Measurements from ENCODE around the gene SOX10. TPM values are rescaled to one million over a fixed set of nuclear protein-coding genes. Genes with fewer than 3 reads are reported as not detected.
A peak's percentile ranks its signal among the peaks of the same experiment; 100 is the strongest.
"Not testable (repeated sequence)": the region's sequence is repeated elsewhere in the genome, so short reads cannot be mapped to it uniquely, and the experiment has no call there.

Gene SOX10
- total RNA-seq, 2 donors from 2014 or later = not detected

GRCh38 chr22:37970864-37971263, 13.5 kb downstream of the SOX10 start:
- Mint-ChIP-seq H3K4me1 (ENCODE audit: low read depth in 2 of 2) (peaks cover 0 to 12% of the 10 kb centered on the region in 2 donors), H3K4me3 (no peak overlapping the region), H3K36me3 (no peaks in the 10 kb centered on the region), H3K9me3 (no peaks in the 10 kb centered on the region), H3K27me3 (no peaks in the 10 kb centered on the region), H3K27ac (no peak overlapping the region)
- ATAC-seq (no peak), DNase-seq (ENCODE audit: low spot score) (no peak)

DNA sequence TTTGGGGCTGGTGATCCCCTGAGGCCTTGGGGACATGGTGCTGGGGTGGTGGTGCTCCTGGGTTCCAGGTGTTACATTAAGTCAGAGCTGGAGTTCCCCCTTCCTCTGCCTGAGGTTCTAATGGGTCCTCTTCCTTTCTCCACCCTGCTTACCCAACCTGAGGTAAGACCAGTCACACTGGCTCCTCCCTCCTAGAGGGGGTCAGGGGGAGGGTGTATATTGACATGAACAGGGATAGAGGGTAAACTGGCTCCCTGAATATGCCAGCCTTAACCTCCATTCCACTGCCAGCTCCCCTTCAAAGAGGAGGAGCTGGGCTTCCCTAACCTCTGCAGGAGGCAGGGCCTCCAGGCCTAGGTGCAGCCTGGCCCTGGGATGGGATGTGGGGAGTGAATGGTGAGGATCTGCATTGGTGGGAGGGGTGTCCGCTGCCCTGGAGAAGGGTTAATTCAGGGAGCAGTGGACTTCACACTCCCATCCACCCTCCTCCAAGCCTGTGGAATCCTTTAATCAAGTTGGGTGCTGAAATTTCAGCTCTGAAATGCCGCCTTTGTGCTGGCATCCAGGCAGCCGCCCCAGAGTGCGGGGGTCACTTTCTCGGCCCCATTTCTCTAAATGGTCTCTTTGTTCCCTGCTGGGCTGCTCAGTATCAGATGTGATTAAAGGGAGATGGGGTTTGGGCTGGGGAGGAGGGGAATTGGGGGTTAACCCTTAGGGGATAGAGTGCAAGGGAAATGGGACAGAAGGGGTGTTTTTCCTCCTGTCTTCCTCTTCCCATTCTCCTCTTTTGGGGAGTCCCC, 15.7 kb downstream of the SOX10 start:
- Mint-ChIP-seq H3K4me1 (ENCODE audit: low read depth in 2 of 2) (peaks cover 0 to 14% of the 10 kb centered on the region in 2 donors), H3K36me3 (no peaks in the 10 kb centered on the region), H3K9me3 (no peaks in the 10 kb centered on the region), H3K27me3 (no peaks in the 10 kb centered on the region), H3K4me3 (no peak overlapping the region), H3K27ac (no peak overlapping the region)
- DNase-seq (ENCODE audit: low spot score) (no peak), ATAC-seq (no peak)

DNA sequence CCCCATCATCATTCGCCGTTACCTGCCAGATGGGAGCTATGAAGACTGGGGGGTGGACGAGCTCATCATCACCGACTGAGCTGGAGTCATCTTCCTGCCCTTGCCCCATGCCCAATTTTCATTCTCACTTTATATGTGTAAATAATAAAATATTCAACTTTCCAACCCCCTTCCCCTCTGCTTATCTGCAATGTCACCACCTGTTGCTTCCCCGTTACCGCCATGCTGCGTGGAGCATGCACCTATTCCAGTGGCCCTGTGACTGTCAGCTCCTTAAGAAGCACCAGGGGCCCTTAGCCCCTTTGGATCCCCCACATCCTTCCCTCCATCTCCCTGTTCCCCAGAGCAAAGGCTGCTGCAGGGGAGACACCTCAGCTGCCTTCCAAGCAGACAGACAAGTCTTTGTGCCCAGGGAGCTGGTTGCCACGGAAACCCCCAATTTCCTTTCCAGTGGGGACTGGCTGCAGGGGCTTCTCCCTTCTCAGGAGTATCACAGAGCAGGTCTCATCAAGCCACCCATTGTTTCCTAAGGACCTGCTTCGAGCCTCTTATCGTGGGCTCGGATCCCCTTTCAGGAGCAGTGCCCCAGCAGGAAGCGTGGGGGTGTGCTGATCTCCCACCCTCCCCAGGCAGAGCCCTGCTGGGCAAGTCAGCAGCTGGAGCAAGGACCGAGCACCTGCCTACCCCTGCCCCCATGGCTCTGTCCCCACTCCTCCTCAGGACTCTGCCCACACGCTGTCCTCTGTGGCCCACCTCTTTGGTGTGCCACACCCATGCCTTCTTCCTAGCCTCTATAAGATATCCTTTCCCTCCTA, 16.5 kb downstream of the SOX10 start:
- ATAC-seq = no peak
- peaks cover 0 to 14% of the 10 kb centered on the region in 2 donors for H3K4me1 Mint-ChIP-seq (ENCODE audit: low read depth in 2 of 2)
- no peaks in the 10 kb centered on the region for H3K36me3 Mint-ChIP-seq
- H3K27me3 Mint-ChIP-seq = no peaks in the 10 kb centered on the region
- no peak overlapping the region for H3K27ac Mint-ChIP-seq
- H3K9me3 Mint-ChIP-seq = no peaks in the 10 kb centered on the region
- DNase-seq (ENCODE audit: low spot score) = no peak
- H3K4me3 Mint-ChIP-seq = no peak overlapping the region

GRCh38 chr22:37967147-37967546, 17.2 kb downstream of the SOX10 start:
- ATAC-seq = no peak
- H3K9me3 Mint-ChIP-seq = no peaks in the 10 kb centered on the region
- H3K4me1 Mint-ChIP-seq (ENCODE audit: low read depth in 2 of 2) = peaks cover 0 to 14% of the 10 kb centered on the region in 2 donors
- no peak overlapping the region for H3K4me3 Mint-ChIP-seq
- no peaks in the 10 kb centered on the region for H3K27me3 Mint-ChIP-seq
- no peak overlapping the region for H3K27ac Mint-ChIP-seq
- H3K36me3 Mint-ChIP-seq = no peaks in the 10 kb centered on the region
- DNase-seq (ENCODE audit: low spot score) = no peak

- Mint-ChIP-seq H3K4me3 (no peak overlapping the region), H3K36me3 (peaks cover 5% of the 10 kb centered on the region), H3K27ac (no peak overlapping the region), H3K27me3 (no peaks in the 10 kb centered on the region), H3K4me1 (ENCODE audit: low read depth in 2 of 2) (peaks cover 4 to 11% of the 10 kb centered on the region in 2 donors), H3K9me3 (no peaks in the 10 kb centered on the region)
- no peak for DNase-seq (ENCODE audit: low spot score)
- ATAC-seq = no peak
These were observed 18.3 kb downstream of the SOX10 start for GRCh38 chr22:37965940-37966664.

GRCh38 chr22:37961062-37961461, 23.3 kb downstream of the SOX10 start:
- Mint-ChIP-seq H3K4me3 (no peak overlapping the region), H3K4me1 (ENCODE audit: low read depth in 2 of 2) (peaks cover 17 to 23% of the 10 kb centered on the region in 2 donors), H3K27ac (no peak overlapping the region), H3K9me3 (no peaks in the 10 kb centered on the region), H3K27me3 (no peaks in the 10 kb centered on the region), H3K36me3 (peaks cover 38% of the 10 kb centered on the region)
- no peak for ATAC-seq
- DNase-seq (ENCODE audit: low spot score) = no peak

GRCh38 chr22:37959231-37959825, 25.0 kb downstream of the SOX10 start:
- no peak for DNase-seq (ENCODE audit: low spot score)
- no peaks in the 10 kb centered on the region for H3K27me3 Mint-ChIP-seq
- H3K4me3 Mint-ChIP-seq = no peak overlapping the region
- peak overlapping the region in 1 of 2 donors; percentile 30 for H3K27ac Mint-ChIP-seq
- no peaks in the 10 kb centered on the region for H3K9me3 Mint-ChIP-seq
- ATAC-seq = no peak
- H3K36me3 Mint-ChIP-seq = peaks cover 38% of the 10 kb centered on the region
- H3K4me1 Mint-ChIP-seq (ENCODE audit: low read depth in 2 of 2) = peaks cover 26 to 27% of the 10 kb centered on the region in 2 donors

DNA sequence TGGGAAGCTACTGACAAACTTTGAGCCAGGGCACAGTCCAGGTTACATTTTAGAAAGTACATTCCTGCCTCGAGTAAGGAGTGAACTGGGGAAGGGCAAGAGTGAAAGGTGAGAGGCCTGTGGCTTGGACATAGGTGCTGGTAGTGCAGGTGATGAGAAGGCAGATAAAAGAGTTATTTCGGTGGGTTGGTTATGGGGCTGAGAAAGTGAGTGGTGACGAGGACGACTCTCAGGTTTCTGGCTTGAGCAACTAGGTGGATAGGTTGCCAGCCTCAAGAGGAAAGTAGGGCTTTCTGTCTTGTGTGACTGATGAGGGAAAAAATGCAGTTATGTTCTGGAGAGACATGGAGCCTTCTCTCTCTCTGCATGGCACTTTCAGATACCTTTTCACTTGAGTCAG, 27.1 kb downstream of the SOX10 start:
- peaks cover 43% of the 10 kb centered on the region for H3K36me3 Mint-ChIP-seq
- H3K4me1 Mint-ChIP-seq (ENCODE audit: low read depth in 2 of 2) = peaks cover 36 to 38% of the 10 kb centered on the region in 2 donors
- DNase-seq (ENCODE audit: low spot score) (no peak), ATAC-seq (no peak)
- H3K9me3 Mint-ChIP-seq = no peaks in the 10 kb centered on the region
- no peak overlapping the region for H3K4me3 Mint-ChIP-seq
- no peak overlapping the region for H3K27ac Mint-ChIP-seq
- peaks cover 0 to 2% of the 10 kb centered on the region in 2 donors for H3K27me3 Mint-ChIP-seq

DNA sequence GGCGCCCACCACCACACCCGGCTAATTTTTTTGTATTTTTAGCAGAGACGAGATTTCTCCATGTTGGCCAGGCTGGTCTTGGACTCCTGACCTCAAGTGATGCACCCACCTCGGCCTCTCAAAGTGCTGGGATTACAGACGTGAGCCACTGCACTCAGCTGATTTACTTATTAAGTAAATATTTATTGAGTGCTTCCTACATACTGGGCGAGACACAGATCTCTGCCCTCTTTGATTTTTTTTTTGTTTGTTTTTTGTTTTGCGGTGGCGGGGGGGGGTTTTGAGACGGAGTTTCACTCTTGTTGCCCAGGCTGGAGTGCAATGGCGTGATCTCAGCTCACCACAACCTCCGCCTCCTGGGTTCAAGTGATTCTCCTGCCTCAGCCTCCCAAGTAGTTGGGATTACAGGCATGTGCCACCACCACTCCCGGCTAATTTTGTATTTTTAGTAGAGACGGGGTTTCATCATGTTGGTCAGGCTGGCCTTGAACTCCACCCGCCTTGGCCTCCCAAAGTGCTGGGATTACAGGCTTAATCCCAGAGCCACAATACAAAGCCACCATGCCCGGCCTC, 28.4 kb downstream of the SOX10 start:
- H3K27ac Mint-ChIP-seq; H3K27me3 Mint-ChIP-seq; H3K4me3 Mint-ChIP-seq; DNase-seq (ENCODE audit: low spot score); H3K9me3 Mint-ChIP-seq; ATAC-seq: not testable (repeated sequence)
- Mint-ChIP-seq H3K4me1 (ENCODE audit: low read depth in 2 of 2) (peaks cover 33 to 34% of the 10 kb centered on the region in 2 donors), H3K36me3 (peaks cover 35% of the 10 kb centered on the region)

GRCh38 chr22:37954686-37955085, 29.7 kb downstream of the SOX10 start:
- Mint-ChIP-seq H3K36me3 (peaks cover 34% of the 10 kb centered on the region), H3K9me3 (no peaks in the 10 kb centered on the region), H3K4me3 (peak overlapping the region; percentile 98), H3K27me3 (peaks cover 0 to 7% of the 10 kb centered on the region in 2 donors), H3K4me1 (ENCODE audit: low read depth in 2 of 2) (peaks cover 33 to 34% of the 10 kb centered on the region in 2 donors), H3K27ac (peak overlapping the region; percentile 0 to 90)
- DNase-seq (ENCODE audit: low spot score) = no peak
- no peak for ATAC-seq

GRCh38 chr22:37953437-37954179, 30.7 kb downstream of the SOX10 start, which contains the start of the genes C22orf23 and POLR2F:
Gene C22orf23 (minus strand): TSS chr22:37953601. CDS start chr22:37953149, 452 bp downstream.
Gene POLR2F (plus strand): TSS chr22:37953699. CDS start chr22:37953788, 89 bp downstream.
- Mint-ChIP-seq H3K27ac (peak within 1 kb of the TSS; percentile 72 to 90), H3K9me3 (no peaks in the 10 kb centered on the region)

DNA sequence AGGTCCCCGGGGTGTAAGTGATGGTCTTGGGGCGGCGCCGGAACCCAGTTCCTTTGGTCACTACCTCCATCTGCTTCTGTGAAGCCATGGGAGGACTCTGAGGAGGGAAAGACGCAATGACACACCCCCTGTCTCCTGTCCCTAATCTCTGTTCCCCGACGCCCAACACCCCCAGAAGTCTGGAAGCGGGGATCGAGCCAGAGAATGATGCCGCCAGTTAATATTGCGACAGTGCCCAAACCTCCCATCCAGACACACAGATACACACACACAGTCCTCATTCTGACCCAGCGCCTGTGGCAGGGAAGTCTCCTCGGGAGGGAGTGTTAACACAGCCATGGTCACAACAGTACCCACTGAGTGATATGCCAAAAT, 31.3 kb downstream of the SOX10 start:
- no peak for DNase-seq (ENCODE audit: low spot score)
- peaks cover 30 to 33% of the 10 kb centered on the region in 2 donors for H3K4me1 Mint-ChIP-seq (ENCODE audit: low read depth in 2 of 2)

More at GRCh38 chr22:37953437-37954179, 30.7 kb downstream of the SOX10 start, which contains the start of the genes C22orf23 and POLR2F:
- peak; percentile 95 for DNase-seq (ENCODE audit: low spot score)
- peaks cover 0 to 7% of the 10 kb centered on the region in 2 donors for H3K27me3 Mint-ChIP-seq
- H3K4me1 Mint-ChIP-seq (ENCODE audit: low read depth in 2 of 2) = peaks cover 33% of the 10 kb centered on the region in 2 donors
- ATAC-seq = peak; percentile 97
- H3K4me3 Mint-ChIP-seq = peak within 1 kb of the TSS; percentile 98
- H3K36me3 Mint-ChIP-seq = peaks cover 23% of the 10 kb centered on the region

More for the DNA sequence above, 31.3 kb downstream of the SOX10 start:
- Mint-ChIP-seq H3K9me3 (no peaks in the 10 kb centered on the region), H3K36me3 (peaks cover 19% of the 10 kb centered on the region), H3K27ac (peak overlapping the region; percentile 72 to 90), H3K4me3 (peak overlapping the region; percentile 98), H3K27me3 (peaks cover 0 to 7% of the 10 kb centered on the region in 2 donors)
- peak in 1 of 2 donors; percentile 51 for ATAC-seq

All from natural killer cell treated with Interleukin-12 subunit alpha and Interleukin-12 subunit beta and Interleukin-15 and Interleukin-18, amount 100 ng/mL, for 72 hours (primary cell).